Measurements from ENCODE around the gene SMIM29.

Gene SMIM29

DNA sequence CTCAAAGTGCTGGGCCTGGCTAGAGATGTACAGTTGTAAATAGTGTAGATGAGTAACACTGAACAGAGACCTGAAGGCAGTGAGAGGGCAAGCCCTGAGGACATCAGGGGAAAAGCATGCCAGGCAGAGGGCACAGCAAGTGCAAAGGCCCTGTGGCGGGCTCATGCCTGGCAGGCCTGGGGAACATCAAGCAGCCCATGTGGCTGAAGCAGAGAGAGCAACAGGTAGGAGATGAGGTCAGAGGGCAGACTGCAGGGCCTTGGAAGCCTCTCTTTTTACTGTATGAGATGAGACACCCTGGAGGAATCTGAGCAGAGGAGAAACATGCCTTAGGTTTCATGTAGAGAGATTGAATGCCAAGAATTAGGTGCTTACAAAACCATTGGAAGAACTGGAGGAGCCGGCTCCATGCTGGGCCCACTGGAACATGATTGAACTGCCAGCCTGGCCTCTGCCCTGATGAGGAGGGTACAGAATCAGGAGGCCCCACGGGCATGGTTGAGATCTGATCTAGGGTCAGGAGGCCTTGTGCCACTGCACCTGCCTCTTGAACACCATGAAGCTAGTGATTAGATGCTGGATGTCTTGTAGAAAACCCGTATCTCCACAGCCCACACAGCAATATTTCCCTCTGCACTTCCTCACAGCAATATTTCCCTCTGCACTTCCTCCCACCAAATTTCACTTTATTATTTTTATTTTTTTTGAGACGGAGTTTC is 18.0 kb downstream of the SMIM29 start:
- Mint-ChIP-seq H3K4me3 (no peak overlapping the region), H3K36me3 (ENCODE audit: low read depth) (no peaks in the 10 kb centered on the region), H3K27ac (no peak overlapping the region), H3K27me3 (ENCODE audit: low read depth, poor library complexity) (peaks cover 7% of the 10 kb centered on the region), H3K4me1 (peaks cover 67% of the 10 kb centered on the region), H3K9me3 (no peaks in the 10 kb centered on the region)
- no peak for DNase-seq
- TF ChIP-seq, protein P1, sequence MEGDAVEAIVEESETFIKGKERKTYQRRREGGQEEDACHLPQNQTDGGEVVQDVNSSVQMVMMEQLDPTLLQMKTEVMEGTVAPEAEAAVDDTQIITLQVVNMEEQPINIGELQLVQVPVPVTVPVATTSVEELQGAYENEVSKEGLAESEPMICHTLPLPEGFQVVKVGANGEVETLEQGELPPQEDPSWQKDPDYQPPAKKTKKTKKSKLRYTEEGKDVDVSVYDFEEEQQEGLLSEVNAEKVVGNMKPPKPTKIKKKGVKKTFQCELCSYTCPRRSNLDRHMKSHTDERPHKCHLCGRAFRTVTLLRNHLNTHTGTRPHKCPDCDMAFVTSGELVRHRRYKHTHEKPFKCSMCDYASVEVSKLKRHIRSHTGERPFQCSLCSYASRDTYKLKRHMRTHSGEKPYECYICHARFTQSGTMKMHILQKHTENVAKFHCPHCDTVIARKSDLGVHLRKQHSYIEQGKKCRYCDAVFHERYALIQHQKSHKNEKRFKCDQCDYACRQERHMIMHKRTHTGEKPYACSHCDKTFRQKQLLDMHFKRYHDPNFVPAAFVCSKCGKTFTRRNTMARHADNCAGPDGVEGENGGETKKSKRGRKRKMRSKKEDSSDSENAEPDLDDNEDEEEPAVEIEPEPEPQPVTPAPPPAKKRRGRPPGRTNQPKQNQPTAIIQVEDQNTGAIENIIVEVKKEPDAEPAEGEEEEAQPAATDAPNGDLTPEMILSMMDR (IDR thresholded peaks at IDR 0.05): no peak

DNA sequence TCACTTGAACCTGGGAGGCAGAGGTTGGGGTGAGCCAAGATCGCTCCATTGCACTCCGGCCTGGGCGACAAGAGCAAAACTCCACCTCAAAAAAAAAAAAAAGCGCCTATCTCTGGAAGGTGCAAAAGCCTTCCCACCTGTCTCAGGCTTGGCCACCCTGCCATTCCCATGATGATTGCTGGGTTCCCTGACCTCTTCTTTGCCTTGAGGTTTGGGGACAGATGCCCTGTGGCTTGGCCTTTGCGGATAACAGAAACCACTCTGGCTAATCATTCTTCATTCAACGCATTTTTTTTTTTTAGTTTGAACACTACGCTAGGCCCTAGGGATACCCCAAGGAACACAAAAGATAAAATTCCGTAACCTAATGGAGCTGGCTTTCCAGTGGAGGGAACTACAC is 18.9 kb downstream of the SMIM29 start:
- TF ChIP-seq, protein P1 (IDR thresholded peaks at IDR 0.05): no peak
- Mint-ChIP-seq H3K9me3 (no peaks in the 10 kb centered on the region), H3K4me3 (no peak overlapping the region), H3K27ac (peak overlapping the region; percentile 54), H3K27me3 (ENCODE audit: low read depth, poor library complexity) (peaks cover 7% of the 10 kb centered on the region), H3K36me3 (ENCODE audit: low read depth) (no peaks in the 10 kb centered on the region), H3K4me1 (peaks cover 72% of the 10 kb centered on the region)
- no peak for DNase-seq

DNA sequence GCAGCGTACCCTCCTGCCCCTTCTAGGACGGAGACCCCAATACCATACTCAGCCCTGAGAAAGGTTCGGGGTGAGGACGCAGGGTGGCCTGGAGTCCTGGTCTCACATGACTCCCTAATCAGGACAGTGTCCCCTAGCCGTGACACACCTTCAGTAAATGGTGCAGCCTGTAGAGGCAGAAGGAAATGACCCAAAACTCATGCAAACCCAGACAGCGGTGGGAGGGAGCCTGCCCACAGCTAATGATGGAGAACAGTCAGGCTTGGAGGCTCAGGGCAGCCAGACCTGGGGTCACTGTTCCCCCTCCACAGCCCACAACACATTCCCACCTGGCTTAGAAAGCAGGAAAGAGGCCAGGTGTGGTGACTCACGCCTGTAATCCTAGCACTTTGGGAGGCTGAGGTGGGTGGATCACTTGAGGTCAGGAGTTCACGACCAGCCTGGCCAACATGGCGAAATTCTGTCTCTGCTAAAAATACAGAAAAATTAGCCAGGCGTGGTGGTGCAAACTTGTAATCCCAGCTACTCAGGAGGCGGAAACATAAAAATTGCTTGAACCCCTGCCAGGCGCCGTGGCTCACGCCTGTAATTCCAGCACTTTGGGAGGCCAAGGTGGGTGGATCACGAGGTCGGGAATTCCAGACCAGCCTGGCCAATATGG is 20.9 kb downstream of the SMIM29 start:
- no peak for DNase-seq
- no peak overlapping the region for H3K27ac Mint-ChIP-seq
- H3K4me1 Mint-ChIP-seq: peaks cover 71% of the 10 kb centered on the region
- H3K36me3 Mint-ChIP-seq (ENCODE audit: low read depth): no peaks in the 10 kb centered on the region
- peaks cover 7% of the 10 kb centered on the region for H3K27me3 Mint-ChIP-seq (ENCODE audit: low read depth, poor library complexity)
- TF ChIP-seq, protein P1 (IDR thresholded peaks at IDR 0.05): no peak
- no peak overlapping the region for H3K4me3 Mint-ChIP-seq
- no peaks in the 10 kb centered on the region for H3K9me3 Mint-ChIP-seq

DNA sequence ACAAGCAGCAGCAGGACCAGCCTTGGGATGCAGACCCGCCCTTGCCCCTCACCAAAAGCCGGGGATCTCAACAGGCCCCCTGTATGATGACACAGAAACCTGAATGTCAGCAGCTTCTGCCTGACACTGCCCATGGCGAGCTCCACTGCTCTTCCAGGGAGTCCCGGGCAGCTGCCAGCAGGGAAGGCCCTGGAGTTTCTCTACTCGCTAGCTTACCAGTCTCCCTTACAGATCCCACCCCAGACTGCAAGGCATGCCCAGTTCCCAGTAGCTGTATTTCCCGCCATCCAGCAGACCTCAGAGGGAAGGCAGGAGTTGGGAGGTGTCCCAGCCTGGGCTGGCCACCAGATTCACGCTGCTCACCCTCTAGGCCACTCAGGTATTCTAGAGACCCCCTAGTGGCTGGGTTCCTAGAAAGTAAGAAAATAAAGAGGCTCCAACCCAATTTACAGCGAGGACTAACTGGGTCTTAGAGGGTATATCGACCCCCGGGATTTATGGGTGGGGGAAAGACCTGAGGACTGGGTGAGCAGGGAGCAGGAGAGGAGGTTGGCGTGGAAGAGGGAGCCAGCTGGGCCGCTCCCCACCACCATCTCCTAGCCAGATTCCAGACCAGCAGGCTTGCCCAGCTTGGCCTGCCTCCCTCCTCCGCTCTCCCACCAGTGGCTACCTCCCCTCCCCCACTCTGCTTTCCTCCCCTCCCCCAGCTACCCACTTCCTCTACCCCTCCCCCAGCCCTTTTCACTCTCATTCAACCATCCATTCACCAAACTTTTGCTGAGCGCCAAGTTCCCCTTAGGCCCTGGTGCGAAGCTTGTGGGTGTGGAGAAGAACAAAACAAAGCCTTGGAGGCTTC is 21.8 kb downstream of the SMIM29 start:
- peak overlapping the region; percentile 87 for H3K27ac Mint-ChIP-seq
- H3K36me3 Mint-ChIP-seq (ENCODE audit: low read depth): no peaks in the 10 kb centered on the region
- H3K4me3 Mint-ChIP-seq: peak overlapping the region; percentile 40
- H3K9me3 Mint-ChIP-seq: no peaks in the 10 kb centered on the region
- peaks cover 72% of the 10 kb centered on the region for H3K4me1 Mint-ChIP-seq
- H3K27me3 Mint-ChIP-seq (ENCODE audit: low read depth, poor library complexity): peaks cover 7% of the 10 kb centered on the region
- no peak for DNase-seq
- TF ChIP-seq, protein P1 (IDR thresholded peaks at IDR 0.05): peak; percentile 13

DNA sequence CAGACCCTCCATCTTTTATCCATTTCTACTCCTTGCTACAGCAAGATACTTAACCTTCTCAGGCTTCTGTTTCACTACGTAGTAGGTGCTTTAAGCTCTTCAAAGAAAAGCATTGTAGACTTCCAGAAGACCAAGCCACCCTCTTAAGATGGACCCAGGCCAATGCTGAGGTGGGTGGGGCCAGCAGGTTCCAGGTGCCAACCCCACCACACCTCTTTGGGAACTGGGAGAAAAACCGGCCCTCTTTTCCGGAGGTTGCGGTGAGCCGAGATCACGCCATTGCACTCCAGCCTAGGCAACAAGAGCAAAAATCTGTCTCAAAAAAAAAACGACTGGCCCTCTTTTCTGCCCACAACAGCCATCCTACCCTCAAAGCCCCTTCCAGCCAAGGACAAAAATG is 22.7 kb downstream of the SMIM29 start:
- TF ChIP-seq, protein P1 (IDR thresholded peaks at IDR 0.05): no peak
- Mint-ChIP-seq H3K27ac (no peak overlapping the region), H3K9me3 (no peaks in the 10 kb centered on the region), H3K4me1 (peaks cover 70% of the 10 kb centered on the region), H3K36me3 (ENCODE audit: low read depth) (no peaks in the 10 kb centered on the region), H3K4me3 (no peak overlapping the region), H3K27me3 (ENCODE audit: low read depth, poor library complexity) (peaks cover 12% of the 10 kb centered on the region)
- no peak for DNase-seq

Measured in nephron progenitor cell (in vitro differentiated cells).